Mononuclear cell (primary cell): Measurements from ENCODE around the gene NFX1. TPM values are rescaled to one million over a fixed set of nuclear protein-coding genes. Genes with fewer than 3 reads are reported as not detected.
"Not testable (repeated sequence)": the region's sequence is repeated elsewhere in the genome, so short reads cannot be mapped to it uniquely, and the experiment has no call there.

ENCODE experiments used
- H3K27me3 ChIP-seq: 2 replicates; pipeline ENCODE4 v1.6.0; 2011; ENCODE audit warnings: low read length, control low read depth; ENCODE audit not compliant: insufficient read depth
- H3K4me1 ChIP-seq: 2 replicates; pipeline ENCODE4 v1.5.1; 2011; ENCODE audit warnings: mild to moderate bottlenecking, low read length, control low read depth; ENCODE audit not compliant: insufficient read depth
- H3K4me3 ChIP-seq: 2 replicates; pipeline ENCODE4 v1.5.1; 2011; ENCODE audit warnings: mild to moderate bottlenecking, low read length, moderate library complexity
- H3K9me3 ChIP-seq: 2 replicates; pipeline ENCODE4 v1.5.1; 2011; ENCODE audit warnings: low read depth, mild to moderate bottlenecking, control low read depth, low read length
- total RNA-seq: library from RNA; depleted of rRNA; stranded (reverse); fragments of >200 nt; gene quantifications from one replicate; pipeline ENCODE4 v1.2.3, GENCODE V29; 2012

The NFX1 gene
- total RNA-seq, 1 donor: 32.0 TPM

GRCh38 chr9:33393986-33394385, 103.7 kb downstream of the NFX1 start:
- H3K27me3 ChIP-seq, H3K4me1 ChIP-seq, H3K4me3 ChIP-seq, H3K9me3 ChIP-seq: not testable (repeated sequence)

GRCh38 chr9:33395159-33395879, 105.0 kb downstream of the NFX1 start:
- H3K27me3 ChIP-seq, H3K9me3 ChIP-seq, H3K4me3 ChIP-seq, H3K4me1 ChIP-seq: not testable (repeated sequence)

- H3K27me3 ChIP-seq, H3K4me1 ChIP-seq, H3K4me3 ChIP-seq, H3K9me3 ChIP-seq: not testable (repeated sequence)
Measured at GRCh38 chr9:33397801-33398200, 107.5 kb downstream of the NFX1 start.

GRCh38 chr9:33399047-33399446, 108.7 kb downstream of the NFX1 start:
- not testable (repeated sequence) for H3K9me3 ChIP-seq, H3K4me1 ChIP-seq, H3K27me3 ChIP-seq, H3K4me3 ChIP-seq

- H3K4me3 ChIP-seq, H3K4me1 ChIP-seq, H3K27me3 ChIP-seq, H3K9me3 ChIP-seq: not testable (repeated sequence)
Measured at GRCh38 chr9:33401809-33402208, 111.5 kb downstream of the NFX1 start.

GRCh38 chr9:33402371-33402770, 112.1 kb downstream of the NFX1 start, which contains the start of gene AQP7:
AQP7 (minus strand) TSS chr9:33402568; CDS start chr9:33401262, 1,306 bp downstream.
- H3K9me3 ChIP-seq, H3K4me1 ChIP-seq, H3K27me3 ChIP-seq, H3K4me3 ChIP-seq: not testable (repeated sequence)

- no peak overlapping the region for H3K4me3 ChIP-seq
Measured at GRCh38 chr9:33403941-33404787, 113.8 kb downstream of the NFX1 start.

GRCh38 chr9:33404788-33405362, 114.6 kb downstream of the NFX1 start:
- H3K9me3 ChIP-seq: no peaks in the 10 kb centered on the region
- H3K27me3 ChIP-seq: no peaks in the 10 kb centered on the region
- H3K4me3 ChIP-seq: no peak overlapping the region
- H3K4me1 ChIP-seq: no peaks in the 10 kb centered on the region

More at GRCh38 chr9:33403941-33404787, 113.8 kb downstream of the NFX1 start:
- Histone ChIP-seq H3K9me3 (no peaks in the 10 kb centered on the region), H3K27me3 (no peaks in the 10 kb centered on the region), H3K4me1 (no peaks in the 10 kb centered on the region)

GRCh38 chr9:33407061-33407460, 116.7 kb downstream of the NFX1 start:
- no peaks in the 10 kb centered on the region for H3K4me1 ChIP-seq
- no peak overlapping the region for H3K4me3 ChIP-seq
- no peaks in the 10 kb centered on the region for H3K9me3 ChIP-seq
- no peaks in the 10 kb centered on the region for H3K27me3 ChIP-seq

- no peaks in the 10 kb centered on the region for H3K9me3 ChIP-seq
- no peaks in the 10 kb centered on the region for H3K27me3 ChIP-seq
- no peaks in the 10 kb centered on the region for H3K4me1 ChIP-seq
- H3K4me3 ChIP-seq: no peak overlapping the region
Measured at GRCh38 chr9:33408087-33408486, 117.8 kb downstream of the NFX1 start.

GRCh38 chr9:33414268-33414667, 124.0 kb downstream of the NFX1 start:
- H3K9me3 ChIP-seq: no peaks in the 10 kb centered on the region
- peaks cover 33% of the 10 kb centered on the region for H3K4me1 ChIP-seq
- no peak overlapping the region for H3K4me3 ChIP-seq
- no peaks in the 10 kb centered on the region for H3K27me3 ChIP-seq

GRCh38 chr9:33414889-33415500, 124.7 kb downstream of the NFX1 start:
- Histone ChIP-seq H3K27me3 (no peaks in the 10 kb centered on the region), H3K9me3 (no peaks in the 10 kb centered on the region), H3K4me3 (no peak overlapping the region), H3K4me1 (peaks cover 33% of the 10 kb centered on the region)

- H3K27me3 ChIP-seq: no peaks in the 10 kb centered on the region
- H3K9me3 ChIP-seq: no peaks in the 10 kb centered on the region
- H3K4me3 ChIP-seq: no peak overlapping the region
- peaks cover 33% of the 10 kb centered on the region for H3K4me1 ChIP-seq
Measured at GRCh38 chr9:33415501-33416038, 125.3 kb downstream of the NFX1 start.

GRCh38 chr9:33416996-33417395, 126.7 kb downstream of the NFX1 start:
- peaks cover 33% of the 10 kb centered on the region for H3K4me1 ChIP-seq
- H3K9me3 ChIP-seq: no peaks in the 10 kb centered on the region
- H3K4me3 ChIP-seq: no peak overlapping the region
- H3K27me3 ChIP-seq: no peaks in the 10 kb centered on the region

GRCh38 chr9:33418090-33418489, 127.8 kb downstream of the NFX1 start:
- H3K4me1 ChIP-seq: peaks cover 33% of the 10 kb centered on the region
- H3K27me3 ChIP-seq: no peaks in the 10 kb centered on the region
- H3K9me3 ChIP-seq: no peaks in the 10 kb centered on the region
- H3K4me3 ChIP-seq: no peak overlapping the region
